Effector CD8-positive, alpha-beta T cell (primary cell): Measurements from ENCODE around the gene DIS3L2.

ENCODE experiments used
- DNase-seq: peaks from one replicate; lab custom pipeline; 2025; lab: John Stamatoyannopoulos, UW

Gene DIS3L2

GRCh38 chr2:232184346-232184745, 222.8 kb downstream of the DIS3L2 start:
- no peak for DNase-seq

GRCh38 chr2:232190796-232191195, 229.3 kb downstream of the DIS3L2 start:
- DNase-seq = no peak

GRCh38 chr2:232195487-232195886, 234.0 kb downstream of the DIS3L2 start:
- DNase-seq = no peak

GRCh38 chr2:232196802-232197201, 235.3 kb downstream of the DIS3L2 start:
- no peak for DNase-seq

- no peak for DNase-seq
These were observed 238.7 kb downstream of the DIS3L2 start for GRCh38 chr2:232200195-232200594.

GRCh38 chr2:232203166-232203891, 241.8 kb downstream of the DIS3L2 start:
- no peak for DNase-seq

- no peak for DNase-seq
These were observed 242.4 kb downstream of the DIS3L2 start for GRCh38 chr2:232203936-232204335.

GRCh38 chr2:232204457-232204931, 243.0 kb downstream of the DIS3L2 start:
- DNase-seq = no peak

GRCh38 chr2:232207174-232207573, 245.7 kb downstream of the DIS3L2 start:
- no peak for DNase-seq

GRCh38 chr2:232210306-232210705, 248.8 kb downstream of the DIS3L2 start:
- no peak for DNase-seq

- no peak for DNase-seq
These were observed 250.5 kb downstream of the DIS3L2 start for GRCh38 chr2:232211743-232212686.

GRCh38 chr2:232213176-232213575, 251.7 kb downstream of the DIS3L2 start:
- no peak for DNase-seq

GRCh38 chr2:232214053-232214452, 252.5 kb downstream of the DIS3L2 start:
- no peak for DNase-seq

GRCh38 chr2:232216028-232216427, 254.5 kb downstream of the DIS3L2 start:
- no peak for DNase-seq

GRCh38 chr2:232218778-232219495, 257.4 kb downstream of the DIS3L2 start:
- no peak for DNase-seq

- no peak for DNase-seq
These were observed 258.0 kb downstream of the DIS3L2 start for GRCh38 chr2:232219496-232219870.

GRCh38 chr2:232219932-232220331, 258.4 kb downstream of the DIS3L2 start:
- no peak for DNase-seq

- DNase-seq = no peak
These were observed 263.9 kb downstream of the DIS3L2 start for GRCh38 chr2:232225429-232225828.

- no peak for DNase-seq
These were observed 264.4 kb downstream of the DIS3L2 start for GRCh38 chr2:232225895-232226294.

- no peak for DNase-seq
These were observed 266.8 kb downstream of the DIS3L2 start for GRCh38 chr2:232228332-232228731.

GRCh38 chr2:232228971-232229894, 267.7 kb downstream of the DIS3L2 start:
- DNase-seq = no peak
